ENCODE results near the gene TMEM209. TPM values are rescaled to one million over a fixed set of nuclear protein-coding genes. Genes with fewer than 3 reads are reported as not detected.
"Not testable (repeated sequence)": the region's sequence is repeated elsewhere in the genome, so short reads cannot be mapped to it uniquely, and the experiment has no call there.

Gene TMEM209
- total RNA-seq, 6 experiments from 2014 or later: 14.2 to 17.3 (median 16.9) TPM

- H3K9me3 Mint-ChIP-seq: no peaks in the 10 kb centered on the region
These were observed 76.2 kb downstream of the TMEM209 start for GRCh38 chr7:130129011-130129411.

GRCh38 chr7:130127821-130128317, 77.3 kb downstream of the TMEM209 start:
- H3K27me3 Mint-ChIP-seq (ENCODE audit: insufficient read depth): no peaks in the 10 kb centered on the region
- no peak for TF ChIP-seq CTCF (IDR thresholded peaks at IDR 0.05)
- H3K27ac Mint-ChIP-seq: no peak overlapping the region
- no peaks in the 10 kb centered on the region for H3K9me3 Mint-ChIP-seq
- no peak overlapping the region for H3K4me3 Mint-ChIP-seq
- peaks cover 14% of the 10 kb centered on the region for H3K4me1 Mint-ChIP-seq (ENCODE audit: low read depth)
- DNase-seq: peak; percentile 28
- H3K36me3 Mint-ChIP-seq (ENCODE audit: low read depth): peaks cover 26% of the 10 kb centered on the region

More at GRCh38 chr7:130129011-130129411, 76.2 kb downstream of the TMEM209 start:
- DNase-seq: no peak
- Mint-ChIP-seq H3K4me3 (no peak overlapping the region), H3K27ac (no peak overlapping the region; the same call in 1 of the 2 replicates), H3K36me3 (ENCODE audit: low read depth) (peaks cover 24% of the 10 kb centered on the region), H3K4me1 (ENCODE audit: low read depth) (peaks cover 14% of the 10 kb centered on the region), H3K27me3 (ENCODE audit: insufficient read depth) (no peaks in the 10 kb centered on the region)
- TF ChIP-seq CTCF (IDR thresholded peaks at IDR 0.05): no peak

- DNase-seq: no peak
- Mint-ChIP-seq H3K27ac (no peak overlapping the region), H3K4me3 (no peak overlapping the region), H3K36me3 (ENCODE audit: low read depth) (peaks cover 30% of the 10 kb centered on the region), H3K9me3 (no peaks in the 10 kb centered on the region), H3K4me1 (ENCODE audit: low read depth) (peaks cover 14% of the 10 kb centered on the region), H3K27me3 (ENCODE audit: insufficient read depth) (no peaks in the 10 kb centered on the region)
- TF ChIP-seq CTCF (IDR thresholded peaks at IDR 0.05): no peak
These were observed 77.8 kb downstream of the TMEM209 start for GRCh38 chr7:130127404-130127803.

DNA sequence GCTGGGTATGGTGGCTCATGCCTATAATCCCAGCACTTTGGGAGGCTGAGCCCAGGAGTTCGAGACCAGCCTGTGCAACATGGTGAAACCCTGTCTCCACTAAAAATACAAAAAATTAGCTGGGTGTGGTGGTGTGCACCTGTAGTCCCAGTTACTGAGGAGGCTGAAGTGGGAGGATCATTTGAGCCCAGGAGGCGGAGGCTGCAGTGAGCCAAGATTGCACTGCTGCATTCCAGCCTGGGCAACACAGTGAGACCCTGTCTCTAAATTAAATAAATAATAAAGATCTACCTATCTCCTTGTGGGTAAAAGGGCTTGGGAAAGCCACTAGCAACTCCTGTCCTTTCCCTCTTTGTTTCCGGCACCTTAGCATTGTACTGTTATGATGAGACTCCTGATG, 78.4 kb downstream of the TMEM209 start:
- H3K36me3 Mint-ChIP-seq (ENCODE audit: low read depth): peaks cover 36% of the 10 kb centered on the region
- not testable (repeated sequence) for H3K27me3 Mint-ChIP-seq (ENCODE audit: insufficient read depth); DNase-seq; H3K27ac Mint-ChIP-seq; H3K9me3 Mint-ChIP-seq; H3K4me3 Mint-ChIP-seq
- peaks cover 14% of the 10 kb centered on the region for H3K4me1 Mint-ChIP-seq (ENCODE audit: low read depth)

DNA sequence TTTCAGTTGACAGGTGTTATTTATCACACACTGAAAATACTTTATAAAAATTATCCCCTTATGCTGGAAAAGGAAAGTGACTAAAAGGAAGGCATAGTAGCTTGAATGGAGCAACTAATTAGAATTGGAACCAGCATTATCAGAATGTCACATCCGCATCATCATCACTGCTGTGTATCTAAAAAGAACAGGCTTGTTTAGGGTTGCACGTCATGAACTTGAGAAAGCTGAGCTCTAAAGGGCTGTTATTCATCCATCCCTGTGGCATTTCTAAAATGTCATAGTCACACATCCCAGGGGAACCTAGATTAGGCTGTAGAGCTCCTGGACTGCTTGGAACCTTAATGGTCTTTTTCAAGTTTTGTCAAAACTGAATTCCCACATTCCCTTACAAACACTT, 80.5 kb downstream of the TMEM209 start:
- no peaks in the 10 kb centered on the region; the same call in 1 of the 2 replicates for H3K27me3 Mint-ChIP-seq (ENCODE audit: insufficient read depth)
- H3K27ac Mint-ChIP-seq: no peak overlapping the region
- H3K36me3 Mint-ChIP-seq (ENCODE audit: low read depth): peaks cover 24% of the 10 kb centered on the region
- no peak for DNase-seq
- TF ChIP-seq CTCF (IDR thresholded peaks at IDR 0.05): no peak
- peaks cover 14% of the 10 kb centered on the region for H3K4me1 Mint-ChIP-seq (ENCODE audit: low read depth)
- H3K9me3 Mint-ChIP-seq: no peaks in the 10 kb centered on the region
- H3K4me3 Mint-ChIP-seq: no peak overlapping the region

DNA sequence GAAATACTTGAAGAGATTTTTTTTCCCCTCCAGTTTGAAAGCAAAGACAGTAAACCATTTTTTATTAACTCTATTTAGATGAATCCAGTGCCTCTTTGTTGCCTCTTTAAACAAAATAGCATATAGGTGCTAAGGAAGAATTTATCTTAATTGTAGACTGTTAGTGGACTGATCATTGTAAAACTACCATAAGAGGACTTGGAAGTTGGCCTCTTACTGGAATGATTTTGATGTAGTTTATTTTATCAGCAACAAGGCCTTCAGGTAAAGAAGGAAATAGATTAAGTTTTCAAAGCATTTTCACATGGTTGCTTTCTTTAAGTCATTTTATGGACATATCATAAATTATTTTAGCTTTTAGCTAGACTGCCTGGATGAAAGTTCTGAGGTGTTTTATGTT, 81.7 kb downstream of the TMEM209 start:
- no peak for DNase-seq
- Mint-ChIP-seq H3K9me3 (no peaks in the 10 kb centered on the region), H3K4me3 (no peak overlapping the region), H3K27me3 (ENCODE audit: insufficient read depth) (no peaks in the 10 kb centered on the region; the same call in 1 of the 2 replicates), H3K27ac (no peak overlapping the region), H3K36me3 (ENCODE audit: low read depth) (peaks cover 18% of the 10 kb centered on the region), H3K4me1 (ENCODE audit: low read depth) (peaks cover 14% of the 10 kb centered on the region)
- TF ChIP-seq CTCF (IDR thresholded peaks at IDR 0.05): no peak

Measured in HFFc6 (cell line).